C4-2B (cell line): Measurements from ENCODE around the gene ABI1.

ENCODE experiments used
- ZFX ChIP-seq: fragments of 450-650 bp; IDR thresholded peaks from 2 replicates; pipeline ENCODE4 v1.6.1; 2017
- TF ChIP-seq, protein P1 (sequence below): fragments of 450-650 bp; conservative IDR thresholded peaks from 2 replicates; pipeline ENCODE4 v1.5.1; 2017; ENCODE audit warnings: mild to moderate bottlenecking

DNA sequence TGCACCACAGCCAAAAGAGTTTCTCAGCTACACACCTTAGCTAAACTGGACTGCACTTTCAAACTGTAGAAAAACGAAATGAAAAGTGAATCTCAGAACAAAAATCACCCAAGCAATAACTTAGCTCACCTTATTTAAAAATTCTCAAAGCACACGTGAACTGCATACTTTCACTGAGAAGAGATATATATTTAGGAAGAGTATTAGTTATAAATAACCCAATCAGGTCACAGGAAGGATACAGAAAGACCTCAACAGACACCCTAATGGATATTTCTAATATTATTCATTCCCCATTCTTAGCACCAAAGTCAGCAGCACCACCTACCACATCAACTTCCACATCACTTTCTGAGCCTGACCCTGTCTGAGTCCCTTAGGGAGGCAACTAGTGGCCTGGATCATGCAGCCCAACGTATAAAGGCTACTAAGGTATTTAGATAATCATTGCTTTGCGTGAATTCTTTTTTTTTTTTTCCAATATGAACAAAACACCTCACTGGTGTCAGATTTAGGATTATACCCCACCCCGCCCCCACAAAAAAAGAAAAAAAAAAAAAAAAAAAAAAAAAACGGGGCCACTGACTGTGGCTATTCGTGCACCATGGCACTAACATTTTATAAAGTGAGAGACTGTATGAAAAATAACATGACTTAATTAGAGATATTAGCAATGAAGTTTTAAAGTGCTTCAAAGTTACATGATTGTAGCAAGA is 2.6 kb downstream of the ABI1 start:
- TF ChIP-seq, protein P1, sequence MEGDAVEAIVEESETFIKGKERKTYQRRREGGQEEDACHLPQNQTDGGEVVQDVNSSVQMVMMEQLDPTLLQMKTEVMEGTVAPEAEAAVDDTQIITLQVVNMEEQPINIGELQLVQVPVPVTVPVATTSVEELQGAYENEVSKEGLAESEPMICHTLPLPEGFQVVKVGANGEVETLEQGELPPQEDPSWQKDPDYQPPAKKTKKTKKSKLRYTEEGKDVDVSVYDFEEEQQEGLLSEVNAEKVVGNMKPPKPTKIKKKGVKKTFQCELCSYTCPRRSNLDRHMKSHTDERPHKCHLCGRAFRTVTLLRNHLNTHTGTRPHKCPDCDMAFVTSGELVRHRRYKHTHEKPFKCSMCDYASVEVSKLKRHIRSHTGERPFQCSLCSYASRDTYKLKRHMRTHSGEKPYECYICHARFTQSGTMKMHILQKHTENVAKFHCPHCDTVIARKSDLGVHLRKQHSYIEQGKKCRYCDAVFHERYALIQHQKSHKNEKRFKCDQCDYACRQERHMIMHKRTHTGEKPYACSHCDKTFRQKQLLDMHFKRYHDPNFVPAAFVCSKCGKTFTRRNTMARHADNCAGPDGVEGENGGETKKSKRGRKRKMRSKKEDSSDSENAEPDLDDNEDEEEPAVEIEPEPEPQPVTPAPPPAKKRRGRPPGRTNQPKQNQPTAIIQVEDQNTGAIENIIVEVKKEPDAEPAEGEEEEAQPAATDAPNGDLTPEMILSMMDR, result no peak
- no peak for TF ChIP-seq ZFX
